ENCODE results near the gene ZNF14.
A peak's percentile ranks its signal among the peaks of the same experiment; 100 is the strongest.
"Not testable (repeated sequence)": the region's sequence is repeated elsewhere in the genome, so short reads cannot be mapped to it uniquely, and the experiment has no call there.

The ZNF14 gene

GRCh38 chr19:19732579-19733501 lies at the start of gene ZNF14:
TSS of gene ZNF14 (minus strand) at chr19:19733112. CDS start at chr19:19732958, 154 bp downstream.
- DNase-seq: peak; percentile 94

GRCh38 chr19:19781791-19782190 lies 48.9 kb upstream of the ZNF14 start:
- DNase-seq: not testable (repeated sequence)

- no peak for DNase-seq
These were observed 45.8 kb upstream of the ZNF14 start for GRCh38 chr19:19778666-19779065.

- DNase-seq: no peak
These were observed 44.8 kb upstream of the ZNF14 start for GRCh38 chr19:19777692-19778091.

GRCh38 chr19:19776206-19777008 lies 43.5 kb upstream of the ZNF14 start:
- DNase-seq: peak; percentile 98

- no peak for DNase-seq
These were observed 42.9 kb upstream of the ZNF14 start for GRCh38 chr19:19775891-19776205.

GRCh38 chr19:19774354-19775033 lies 41.6 kb upstream of the ZNF14 start:
- no peak for DNase-seq

GRCh38 chr19:19771963-19772362 lies 39.1 kb upstream of the ZNF14 start:
- DNase-seq: not testable (repeated sequence)

- DNase-seq: not testable (repeated sequence)
These were observed 37.1 kb upstream of the ZNF14 start for GRCh38 chr19:19769971-19770370.

- no peak for DNase-seq
These were observed 25.3 kb upstream of the ZNF14 start for GRCh38 chr19:19758164-19758563.

- DNase-seq: no peak
These were observed 20.0 kb upstream of the ZNF14 start for GRCh38 chr19:19752760-19753403.

- DNase-seq: no peak
These were observed 18.9 kb upstream of the ZNF14 start for GRCh38 chr19:19751846-19752245.

GRCh38 chr19:19750842-19751790 lies 18.2 kb upstream of the ZNF14 start:
- no peak for DNase-seq

GRCh38 chr19:19749908-19750841 lies 17.3 kb upstream of the ZNF14 start:
- no peak for DNase-seq

- no peak for DNase-seq
These were observed 16.4 kb upstream of the ZNF14 start for GRCh38 chr19:19749117-19749907.

- DNase-seq: no peak
These were observed 15.5 kb upstream of the ZNF14 start for GRCh38 chr19:19748249-19748938.

- no peak for DNase-seq
These were observed 14.7 kb upstream of the ZNF14 start for GRCh38 chr19:19747357-19748220.
